GM04503 (cell line): ENCODE data around the gene KRT36.

Experiments
- DNase-seq: peaks from one replicate; pipeline ENCODE4 v3.0.0-alpha.2; 2012; ENCODE audit warnings: low read depth

KRT36 gene

GRCh38 chr17:41500131-41500911 lies 10.6 kb upstream of the KRT36 start:
- no peak for DNase-seq

GRCh38 chr17:41499714-41500113 lies 10.0 kb upstream of the KRT36 start:
- DNase-seq = no peak

GRCh38 chr17:41498276-41498675 lies 8.6 kb upstream of the KRT36 start:
- no peak for DNase-seq

GRCh38 chr17:41496803-41497484 lies 7.2 kb upstream of the KRT36 start:
- DNase-seq = peak; percentile 51

GRCh38 chr17:41494524-41494923 lies 4.8 kb upstream of the KRT36 start:
- no peak for DNase-seq

- DNase-seq = no peak
Measured at GRCh38 chr17:41492771-41493170, 3.1 kb upstream of the KRT36 start.

- DNase-seq = no peak
Measured at GRCh38 chr17:41492351-41492750, 2.6 kb upstream of the KRT36 start.

- DNase-seq = no peak
Measured at GRCh38 chr17:41491476-41491875, 1.8 kb upstream of the KRT36 start.

GRCh38 chr17:41490000-41490990 lies 585 bp upstream of the KRT36 start:
- DNase-seq = no peak

- no peak for DNase-seq
Measured at GRCh38 chr17:41486809-41487530, 2.7 kb downstream of the KRT36 start.

- no peak for DNase-seq
Measured at GRCh38 chr17:41486316-41486715, 3.4 kb downstream of the KRT36 start.

GRCh38 chr17:41484920-41485904 lies 4.5 kb downstream of the KRT36 start:
- DNase-seq = no peak

GRCh38 chr17:41483991-41484826 lies 5.5 kb downstream of the KRT36 start:
- DNase-seq = no peak

- DNase-seq = no peak
Measured at GRCh38 chr17:41483531-41483930, 6.2 kb downstream of the KRT36 start.

- no peak for DNase-seq
Measured at GRCh38 chr17:41481036-41481435, 8.7 kb downstream of the KRT36 start, which contains the start of gene KRT35. TSS of gene KRT35 (minus strand) at chr17:41481151. CDS start at chr17:41481097, 54 bp downstream.

- DNase-seq = no peak
Measured at GRCh38 chr17:41480581-41480980, 9.1 kb downstream of the KRT36 start.

- DNase-seq = no peak
Measured at GRCh38 chr17:41480136-41480535, 9.6 kb downstream of the KRT36 start.

- DNase-seq = no peak
Measured at GRCh38 chr17:41478237-41478636, 11.5 kb downstream of the KRT36 start.
